ENCODE results near the gene SHROOM3.

SHROOM3 gene

DNA sequence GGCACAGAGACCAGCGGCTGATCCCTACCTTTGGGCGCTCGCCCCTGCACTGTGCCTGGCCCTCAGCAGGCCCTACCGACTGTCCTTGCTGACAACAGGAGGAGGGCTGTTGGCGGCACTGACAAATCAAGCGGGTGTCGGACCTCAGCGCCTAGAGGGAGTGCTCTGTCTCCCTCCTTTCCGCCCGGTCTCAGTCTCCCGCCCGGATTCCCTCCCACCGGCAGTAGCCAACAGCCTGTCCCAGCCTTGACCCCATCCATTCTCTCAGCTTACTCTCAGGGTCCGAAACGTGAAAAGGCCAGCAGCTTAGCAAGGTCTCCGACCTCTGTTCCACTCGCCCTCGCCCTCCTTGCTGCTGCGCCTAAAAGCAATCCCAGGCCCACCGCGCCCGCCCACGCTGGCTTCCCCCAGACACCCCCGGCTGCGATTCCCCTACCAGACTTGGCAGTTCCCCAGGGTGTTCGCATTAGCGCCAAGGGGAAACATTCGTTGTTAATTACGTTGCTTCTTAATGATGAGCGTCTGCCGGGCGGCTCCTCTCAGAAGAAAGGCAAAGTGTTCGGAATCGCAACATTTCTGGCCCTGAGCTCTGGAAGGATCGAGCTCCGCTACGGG, 366.7 kb downstream of the SHROOM3 start:
- no peak for DNase-seq (ENCODE audit: low spot score)
- TF ChIP-seq CTCF (IDR thresholded peaks at IDR 0.05; ENCODE audit: borderline replicate concordance, control extremely low read depth, extremely low read depth, insufficient read depth, missing control alignments): no peak
- in situ Hi-C loops (cut with MboI; ENCODE audit: low sequenced_read_pairs, unreplicated experiment): no loop called here

- no peak for TF ChIP-seq CTCF (IDR thresholded peaks at IDR 0.05; ENCODE audit: borderline replicate concordance, control extremely low read depth, extremely low read depth, insufficient read depth, missing control alignments)
- no peak for DNase-seq (ENCODE audit: low spot score)
- in situ Hi-C loops (cut with MboI; ENCODE audit: low sequenced_read_pairs, unreplicated experiment): no loop called here
Measured at GRCh38 chr4:76802236-76803021, 367.4 kb downstream of the SHROOM3 start.

DNA sequence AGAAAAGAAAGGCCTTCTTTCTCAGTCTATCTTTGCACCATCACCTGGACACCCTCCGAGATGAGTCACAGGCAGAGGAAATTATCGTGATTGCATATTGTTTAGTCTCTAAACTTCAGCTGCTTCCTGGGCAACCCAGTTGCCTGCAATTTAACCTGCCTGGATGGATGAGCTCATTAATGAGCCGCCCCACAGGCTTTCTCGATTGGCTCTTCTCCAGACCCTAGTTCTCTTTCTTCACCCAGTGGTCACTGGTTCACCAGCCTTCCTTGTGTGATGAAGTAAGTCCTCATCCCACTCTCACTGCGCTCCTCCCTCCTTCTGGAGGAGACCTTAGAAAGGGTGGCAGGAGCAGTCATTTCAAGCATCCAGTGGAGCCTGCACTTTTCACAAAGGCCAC, 368.5 kb downstream of the SHROOM3 start:
- TF ChIP-seq CTCF (IDR thresholded peaks at IDR 0.05; ENCODE audit: borderline replicate concordance, control extremely low read depth, extremely low read depth, insufficient read depth, missing control alignments): no peak
- no peak for DNase-seq (ENCODE audit: low spot score)
- in situ Hi-C loops (cut with MboI; ENCODE audit: low sequenced_read_pairs, unreplicated experiment): no loop called here

DNA sequence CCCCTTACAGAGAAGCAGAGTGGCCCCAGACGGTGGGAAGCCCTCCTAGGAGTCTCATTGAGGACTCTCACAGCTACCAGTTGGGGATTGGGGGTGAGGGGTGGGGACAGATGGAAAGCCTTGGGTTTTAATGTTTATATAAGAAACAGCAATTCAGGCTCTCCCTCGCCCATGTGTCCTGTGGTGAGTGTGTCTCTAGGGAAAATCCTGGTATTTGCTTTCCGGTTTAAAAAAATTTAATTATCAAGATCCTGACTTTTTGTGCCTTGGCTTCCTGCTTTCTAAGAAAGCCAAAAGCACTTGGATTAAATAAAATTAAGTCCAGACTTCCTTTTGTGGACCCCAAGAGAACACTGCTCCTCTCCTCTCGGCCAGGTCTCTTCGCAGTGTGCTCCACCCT, 369.1 kb downstream of the SHROOM3 start:
- no peak for TF ChIP-seq CTCF (IDR thresholded peaks at IDR 0.05; ENCODE audit: borderline replicate concordance, control extremely low read depth, extremely low read depth, insufficient read depth, missing control alignments)
- DNase-seq (ENCODE audit: low spot score): no peak
- in situ Hi-C loops (cut with MboI; ENCODE audit: low sequenced_read_pairs, unreplicated experiment): no loop called here

DNA sequence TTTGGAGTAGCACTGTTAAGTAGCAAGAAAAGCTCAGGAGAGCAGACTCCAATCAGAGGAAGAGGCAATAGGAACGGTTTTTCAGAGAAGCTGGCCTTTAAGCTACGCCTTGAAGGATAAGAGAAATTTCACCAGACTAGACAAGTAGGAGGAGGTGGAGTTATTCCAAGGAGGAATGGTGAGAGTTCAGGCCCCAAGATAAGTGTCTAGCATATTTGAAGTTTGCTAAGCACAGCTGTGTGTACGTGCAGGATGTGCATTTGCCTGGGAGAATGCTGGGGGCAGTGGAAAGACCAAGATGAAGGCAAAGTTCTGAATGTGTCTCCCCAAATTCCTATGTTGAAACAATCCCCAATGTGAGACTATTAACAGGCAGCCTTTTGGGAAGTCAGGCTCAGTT, 371.3 kb downstream of the SHROOM3 start:
- TF ChIP-seq CTCF (IDR thresholded peaks at IDR 0.05; ENCODE audit: borderline replicate concordance, control extremely low read depth, extremely low read depth, insufficient read depth, missing control alignments): no peak
- in situ Hi-C loops (cut with MboI; ENCODE audit: low sequenced_read_pairs, unreplicated experiment): no loop called here

DNA sequence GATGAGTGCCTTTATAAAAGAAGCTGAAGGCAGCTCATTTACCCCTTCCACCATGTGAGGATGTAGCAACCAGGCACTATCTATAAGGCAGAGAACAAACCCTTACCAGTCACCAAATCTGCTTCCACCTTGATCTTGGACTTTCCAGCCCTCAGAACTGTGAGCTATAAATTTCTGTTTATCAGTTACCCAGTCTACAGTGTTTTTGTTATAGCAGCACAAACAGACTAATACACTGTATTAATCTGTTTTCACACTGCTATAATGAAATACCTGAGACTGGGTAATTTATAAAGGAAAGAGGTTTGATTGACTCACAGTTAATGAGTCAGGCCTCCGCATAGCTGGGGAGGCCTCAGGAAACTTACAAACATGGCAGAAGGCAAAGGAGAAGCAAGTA, 371.7 kb downstream of the SHROOM3 start:
- DNase-seq (ENCODE audit: low spot score): no peak
- in situ Hi-C loops (cut with MboI; ENCODE audit: low sequenced_read_pairs, unreplicated experiment): no loop called here
- TF ChIP-seq CTCF (IDR thresholded peaks at IDR 0.05; ENCODE audit: borderline replicate concordance, control extremely low read depth, extremely low read depth, insufficient read depth, missing control alignments): no peak

More for the DNA sequence above, 371.3 kb downstream of the SHROOM3 start:
- DNase-seq (ENCODE audit: low spot score): no peak

Measured in GM13976 (cell line).